NB4 (cell line): ENCODE results near the gene MTHFSD.

ENCODE experiments used
- MYC ChIP-seq: IDR thresholded peaks from 2 replicates; pipeline ENCODE4 v1.6.1; 2011; ENCODE audit warnings: low read depth, low read length
- POLR2A ChIP-seq: IDR thresholded peaks from 2 replicates; pipeline ENCODE4 v1.6.1; 2011; ENCODE audit warnings: mild to moderate bottlenecking; ENCODE audit not compliant: insufficient read length; ENCODE audit errors: extremely low read depth
- TF ChIP-seq, protein P1 (sequence below): IDR thresholded peaks from one replicate; pipeline ENCODE4 v1.5.1; 2012; ENCODE audit warnings: low read depth, low read length

DNA sequence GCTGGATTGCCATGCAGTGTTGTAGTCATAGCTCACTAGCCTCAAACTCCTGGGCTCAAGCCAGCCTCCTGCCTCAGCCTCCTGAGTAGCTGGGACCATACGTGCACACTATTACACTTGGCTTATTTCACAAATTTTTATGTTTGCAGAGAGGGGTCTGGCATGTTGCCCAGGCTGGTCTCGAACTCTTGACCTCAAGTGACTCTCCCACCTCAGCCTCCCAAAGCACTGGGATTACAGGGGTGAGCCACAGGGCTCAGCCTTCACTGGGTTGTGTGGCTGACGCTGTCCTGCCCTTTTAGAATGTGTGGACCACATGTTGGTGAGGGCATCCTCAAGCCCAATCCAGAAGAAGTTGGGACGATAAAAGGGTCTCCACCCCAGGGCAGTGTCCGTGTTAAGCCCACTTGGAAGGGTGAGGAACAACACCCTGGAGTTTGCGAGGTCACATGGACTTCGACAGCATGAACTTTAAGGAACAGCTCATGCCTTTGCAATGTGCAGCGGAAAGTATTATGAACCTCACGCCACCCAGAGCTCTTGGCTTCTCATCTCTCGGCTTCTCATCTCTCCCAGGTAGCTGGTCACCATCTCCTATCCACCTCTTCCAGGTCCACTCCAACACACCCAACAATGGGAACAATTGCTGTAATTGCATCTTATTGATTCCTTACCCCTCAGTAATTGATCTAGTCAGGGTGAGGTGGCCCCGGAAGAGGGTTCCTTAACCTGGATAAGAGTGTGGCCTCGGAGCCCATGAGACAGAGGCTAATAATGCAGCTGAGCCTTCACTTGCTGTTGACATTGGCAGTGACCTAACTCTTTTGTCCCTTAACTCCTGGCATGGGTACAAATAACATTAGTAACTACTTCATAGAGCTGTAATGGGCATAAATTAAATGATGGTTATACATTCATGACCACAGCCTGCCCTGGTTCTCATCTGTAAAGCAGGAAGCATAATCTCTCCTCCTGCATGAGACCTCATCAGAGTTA, 30.0 kb upstream of the MTHFSD start:
- no peak for TF ChIP-seq POLR2A
- TF ChIP-seq, protein P1, sequence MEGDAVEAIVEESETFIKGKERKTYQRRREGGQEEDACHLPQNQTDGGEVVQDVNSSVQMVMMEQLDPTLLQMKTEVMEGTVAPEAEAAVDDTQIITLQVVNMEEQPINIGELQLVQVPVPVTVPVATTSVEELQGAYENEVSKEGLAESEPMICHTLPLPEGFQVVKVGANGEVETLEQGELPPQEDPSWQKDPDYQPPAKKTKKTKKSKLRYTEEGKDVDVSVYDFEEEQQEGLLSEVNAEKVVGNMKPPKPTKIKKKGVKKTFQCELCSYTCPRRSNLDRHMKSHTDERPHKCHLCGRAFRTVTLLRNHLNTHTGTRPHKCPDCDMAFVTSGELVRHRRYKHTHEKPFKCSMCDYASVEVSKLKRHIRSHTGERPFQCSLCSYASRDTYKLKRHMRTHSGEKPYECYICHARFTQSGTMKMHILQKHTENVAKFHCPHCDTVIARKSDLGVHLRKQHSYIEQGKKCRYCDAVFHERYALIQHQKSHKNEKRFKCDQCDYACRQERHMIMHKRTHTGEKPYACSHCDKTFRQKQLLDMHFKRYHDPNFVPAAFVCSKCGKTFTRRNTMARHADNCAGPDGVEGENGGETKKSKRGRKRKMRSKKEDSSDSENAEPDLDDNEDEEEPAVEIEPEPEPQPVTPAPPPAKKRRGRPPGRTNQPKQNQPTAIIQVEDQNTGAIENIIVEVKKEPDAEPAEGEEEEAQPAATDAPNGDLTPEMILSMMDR, result no peak
- TF ChIP-seq MYC, result no peak
